HG03175 (cell line): Measurements from ENCODE around the gene TMEM209.
A peak's percentile ranks its signal among the peaks of the same experiment; 100 is the strongest.
"Not testable (repeated sequence)": the region's sequence is repeated elsewhere in the genome, so short reads cannot be mapped to it uniquely, and the experiment has no call there.

Source experiments
- ATAC-seq: cut with Tn5 transposase; IDR thresholded peaks from one replicate; pipeline ENCODE4 v1.9.1; 2021; ENCODE audit warnings: mild to moderate bottlenecking, moderate library complexity; ENCODE audit not compliant: unreplicated experiment

TMEM209 gene

GRCh38 chr7:130205084-130205947, at the start of gene TMEM209:
Gene TMEM209, minus strand, starts transcription at chr7:130205406. Its CDS starts 31 bp downstream, at chr7:130205375.
- peak; percentile 98 for ATAC-seq

GRCh38 chr7:130254555-130254954, 49.3 kb upstream of the TMEM209 start:
- no peak for ATAC-seq

DNA sequence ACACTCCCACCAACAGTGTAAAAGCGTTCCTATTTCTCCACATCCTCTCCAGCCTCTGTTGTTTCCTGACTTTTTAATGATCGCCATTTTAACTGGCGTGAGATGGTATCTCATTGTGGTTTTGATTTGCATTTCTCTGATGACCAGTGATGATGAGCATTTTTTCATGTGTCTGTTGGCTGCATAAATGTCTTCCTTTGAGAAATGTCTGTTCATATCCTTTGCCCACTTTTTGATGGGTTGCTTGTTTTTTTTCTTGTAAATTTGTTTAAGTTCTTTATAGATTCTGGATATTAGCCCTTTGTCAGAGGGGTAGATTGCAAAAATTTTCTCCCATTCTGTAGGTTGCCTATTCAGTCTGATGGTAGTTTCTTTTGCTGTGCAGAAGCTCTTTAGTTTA, 44.4 kb upstream of the TMEM209 start:
- ATAC-seq: not testable (repeated sequence)

- ATAC-seq: not testable (repeated sequence)
These were observed 43.6 kb upstream of the TMEM209 start for GRCh38 chr7:130248842-130249241.

GRCh38 chr7:130246491-130246890, 41.3 kb upstream of the TMEM209 start:
- ATAC-seq: not testable (repeated sequence)

- ATAC-seq: not testable (repeated sequence)
These were observed 38.3 kb upstream of the TMEM209 start for GRCh38 chr7:130243486-130243885.

DNA sequence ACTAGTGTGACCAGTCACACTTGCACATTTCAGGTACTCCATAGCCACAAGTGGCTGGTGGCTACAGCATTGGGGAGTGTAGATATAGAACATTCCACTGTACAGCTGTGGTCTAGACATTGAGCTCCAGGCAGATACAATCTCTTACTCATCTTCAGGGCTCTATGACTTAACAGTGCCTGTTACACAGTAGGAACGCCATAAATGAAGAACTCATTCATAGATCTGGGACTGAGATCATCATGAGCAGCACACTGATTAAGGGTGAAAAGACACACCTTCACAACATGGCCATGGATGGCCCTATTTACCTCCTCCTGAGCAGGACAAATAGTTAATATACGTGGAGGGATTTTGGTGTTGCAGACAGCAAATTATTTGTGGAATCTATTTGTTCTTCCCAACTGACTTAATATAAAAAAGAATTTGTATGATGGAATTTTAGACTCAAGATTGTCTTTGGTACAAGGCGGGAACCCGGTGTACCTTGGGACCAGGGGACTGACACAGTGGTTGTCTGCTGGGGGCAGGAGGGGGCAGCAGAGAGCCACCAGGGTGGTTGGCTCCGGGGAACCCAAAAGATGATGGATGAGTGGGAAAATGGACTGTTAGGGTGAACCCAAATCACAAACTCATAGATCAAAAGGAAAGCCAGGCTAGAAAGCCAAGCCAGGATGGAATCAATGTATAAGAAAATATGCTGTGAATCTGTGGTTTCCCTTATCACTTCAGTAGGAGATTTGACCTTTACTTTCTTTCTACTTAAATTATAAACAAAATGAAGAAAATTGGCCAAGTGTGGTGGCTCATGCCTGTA, 37.2 kb upstream of the TMEM209 start:
- ATAC-seq: no peak

- ATAC-seq: no peak
These were observed 35.0 kb upstream of the TMEM209 start for GRCh38 chr7:130240240-130240639.

GRCh38 chr7:130236361-130236760, 31.2 kb upstream of the TMEM209 start:
- ATAC-seq: not testable (repeated sequence)

DNA sequence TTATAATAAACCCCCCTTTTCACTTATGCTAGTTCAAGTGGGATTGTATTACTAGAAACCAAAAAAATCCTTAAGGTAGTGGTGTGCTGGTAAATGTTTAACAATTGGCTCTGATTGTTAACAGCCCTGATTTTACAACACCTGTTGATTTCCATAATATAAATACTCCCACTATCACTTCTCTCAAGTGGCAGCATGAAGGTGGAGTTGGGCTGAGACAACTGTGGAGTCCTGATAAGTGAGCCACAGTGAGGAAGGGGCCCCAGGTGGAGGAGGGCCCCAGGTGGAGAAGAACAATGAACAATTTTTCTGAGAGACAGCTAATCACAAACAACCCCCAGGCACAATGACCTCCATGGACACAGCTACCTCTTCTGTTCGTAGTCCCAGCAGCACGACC, 28.9 kb upstream of the TMEM209 start:
- ATAC-seq: no peak

DNA sequence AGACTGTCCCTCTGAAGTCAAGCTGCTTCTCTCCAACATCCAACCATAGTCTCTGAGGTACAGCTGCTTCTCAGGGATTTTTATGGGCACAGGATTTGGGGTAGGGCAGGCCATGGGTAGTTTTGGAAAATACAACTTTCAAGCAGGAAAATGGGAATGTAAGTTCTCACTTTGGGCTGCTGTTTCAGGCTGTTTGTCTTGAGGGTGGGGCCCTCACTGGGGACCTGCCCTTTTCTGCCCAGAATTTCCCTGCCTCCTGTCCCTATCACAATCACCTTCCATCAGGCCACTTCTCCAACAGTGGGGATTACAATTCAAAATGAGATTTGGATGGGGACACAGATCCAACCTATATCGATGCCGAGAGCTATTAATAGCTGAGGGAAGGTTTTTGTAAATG, 27.0 kb upstream of the TMEM209 start:
- no peak for ATAC-seq

DNA sequence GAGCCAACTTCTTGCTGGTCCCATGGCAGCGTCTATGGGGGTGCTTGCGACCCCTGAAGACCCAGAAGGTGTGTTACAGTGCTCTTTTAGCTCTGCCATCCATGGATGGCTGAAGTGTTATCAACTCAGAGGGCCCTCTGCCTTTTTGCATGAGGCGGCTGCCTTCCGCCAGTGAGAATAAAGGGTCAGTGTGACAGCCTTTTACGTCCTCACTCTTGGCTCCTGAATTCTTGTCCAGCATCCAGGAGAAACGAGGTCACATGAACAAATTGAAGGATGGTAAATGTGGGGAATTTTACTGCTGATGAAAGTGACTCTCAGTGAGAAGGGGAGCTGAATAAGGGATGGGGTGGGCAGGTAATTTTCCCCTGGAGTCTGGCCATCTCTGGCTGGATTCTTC, 26.6 kb upstream of the TMEM209 start:
- ATAC-seq: no peak

GRCh38 chr7:130229981-130230380, 24.8 kb upstream of the TMEM209 start:
- not testable (repeated sequence) for ATAC-seq

- no peak for ATAC-seq
These were observed 23.8 kb upstream of the TMEM209 start for GRCh38 chr7:130228840-130229502.

DNA sequence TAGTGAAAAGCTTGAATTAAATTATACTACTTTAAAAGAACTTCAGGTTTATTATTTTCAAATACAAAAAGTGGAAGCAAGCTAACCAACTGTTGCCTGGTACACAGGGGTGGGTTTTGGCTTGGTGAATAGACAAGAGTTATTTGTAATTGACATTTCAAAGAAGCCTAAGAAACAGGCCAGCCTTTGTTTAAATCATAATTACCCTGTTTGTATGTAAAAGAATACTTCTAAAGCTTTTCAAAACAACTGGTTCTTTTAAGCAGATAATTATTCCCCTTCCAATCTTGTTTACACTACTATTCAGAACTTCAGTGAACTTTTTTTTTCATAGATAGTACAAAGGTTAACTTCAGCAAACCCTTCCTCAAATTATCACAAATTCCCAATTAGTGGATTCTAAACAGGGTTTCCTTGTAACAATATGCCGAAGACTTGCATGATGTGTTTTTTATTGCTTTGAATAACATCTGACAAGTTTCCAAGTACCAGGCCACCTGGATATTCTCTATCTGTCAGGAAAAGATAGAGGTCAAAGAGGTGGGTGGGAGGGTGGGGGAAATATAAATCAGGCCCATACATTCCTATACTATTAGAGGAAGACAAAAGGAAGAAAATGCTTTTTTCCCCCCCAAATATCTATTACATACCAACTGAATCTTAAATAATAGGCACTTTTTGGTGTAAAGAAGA, 22.8 kb upstream of the TMEM209 start:
- no peak for ATAC-seq

DNA sequence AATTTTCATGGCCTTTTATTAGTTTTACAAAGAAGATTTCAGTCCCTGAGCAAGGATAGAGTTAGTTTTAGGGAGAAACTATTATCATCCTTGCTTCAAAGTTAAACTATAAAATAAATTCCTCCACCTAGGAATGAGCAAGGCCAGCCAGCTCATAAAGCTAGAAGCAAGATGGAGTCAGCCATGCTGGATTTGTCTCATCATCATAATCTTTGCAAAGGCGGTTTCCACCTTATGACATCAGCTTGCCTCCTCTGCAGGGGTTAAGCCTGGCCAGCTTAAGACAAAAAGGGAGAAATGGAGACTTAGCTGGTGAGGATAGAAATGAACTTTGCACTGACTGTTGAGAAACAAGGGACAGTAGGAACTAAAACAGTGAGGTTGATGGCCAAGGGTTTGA, 21.1 kb upstream of the TMEM209 start:
- no peak for ATAC-seq

DNA sequence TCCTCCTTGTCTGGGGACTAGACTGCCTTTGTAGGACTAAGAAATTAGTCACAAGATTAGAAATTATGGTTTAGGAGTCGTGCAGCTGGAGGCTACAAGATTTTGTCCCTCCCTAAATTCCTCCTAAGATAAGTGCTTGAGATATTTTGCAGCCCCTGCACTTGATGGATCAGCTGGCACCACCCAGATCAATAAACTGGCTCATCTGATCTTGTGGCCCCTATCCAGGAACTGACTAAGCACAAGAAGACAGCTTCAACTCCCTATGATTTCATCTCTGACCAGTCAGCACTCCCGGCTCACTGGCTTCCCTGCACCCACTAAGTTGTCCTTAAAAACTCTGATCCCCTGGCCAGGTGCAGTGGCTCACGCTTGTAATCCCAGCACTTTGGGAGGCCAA, 19.7 kb upstream of the TMEM209 start:
- not testable (repeated sequence) for ATAC-seq

DNA sequence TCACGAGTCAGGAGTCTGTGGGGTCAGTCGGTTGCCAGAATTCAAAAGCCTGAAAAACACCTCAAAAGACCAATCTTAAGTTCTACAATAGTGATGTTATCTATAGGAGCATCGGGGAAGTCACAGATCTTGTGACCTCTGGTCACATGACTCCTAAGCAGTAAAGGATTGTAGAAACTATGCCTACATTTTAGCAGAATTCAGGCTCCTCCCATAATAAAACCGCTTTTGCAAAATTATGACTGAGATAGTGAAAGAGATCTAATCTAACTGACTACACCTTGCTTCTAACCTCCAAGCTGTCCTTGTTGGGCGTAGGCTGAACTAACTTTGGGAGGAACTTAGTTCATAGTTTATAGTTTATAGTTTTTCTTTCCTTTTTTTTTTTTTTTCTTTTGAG, 19.0 kb upstream of the TMEM209 start:
- no peak for ATAC-seq

DNA sequence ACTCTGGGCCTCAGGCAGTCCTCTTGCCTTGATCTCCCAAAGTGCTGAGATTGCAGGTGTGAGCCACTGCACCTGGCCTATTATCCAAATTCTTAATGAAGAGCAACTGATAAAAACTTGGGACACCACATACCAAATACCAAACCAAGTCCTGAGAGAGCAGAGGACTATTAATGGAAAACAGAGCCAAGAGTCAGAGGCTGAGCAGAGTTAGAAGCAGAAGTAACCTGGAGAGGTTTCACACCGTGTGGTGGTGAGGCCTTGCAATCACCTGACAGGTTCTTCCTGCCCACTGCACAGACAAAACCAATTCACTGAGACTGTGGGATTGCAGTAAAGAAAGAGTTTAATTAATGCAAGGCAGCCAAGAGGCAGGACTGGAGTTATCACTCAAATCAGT, 18.4 kb upstream of the TMEM209 start:
- no peak for ATAC-seq

GRCh38 chr7:130221746-130222145, 16.5 kb upstream of the TMEM209 start:
- no peak for ATAC-seq

DNA sequence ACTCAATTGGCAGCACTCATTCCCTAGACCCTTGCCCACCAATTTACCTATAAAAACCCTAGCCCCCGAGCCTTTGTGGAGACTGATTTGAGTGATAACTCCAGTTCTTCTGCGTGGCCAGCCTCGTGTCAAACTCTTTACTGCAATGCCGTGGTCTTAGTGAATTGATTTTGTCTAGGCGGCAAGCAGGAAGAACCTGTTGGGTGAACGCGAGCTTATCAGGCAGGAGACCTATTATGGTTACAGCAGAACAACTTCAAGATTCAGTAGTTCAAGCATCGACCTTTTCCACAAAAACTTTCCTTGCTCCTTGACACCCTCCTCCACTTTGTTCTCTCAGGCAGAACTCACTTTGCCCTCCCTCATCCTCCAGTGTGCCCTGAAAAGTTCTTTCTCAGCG, 14.7 kb upstream of the TMEM209 start:
- ATAC-seq: no peak
